MCF 10A (cell line): Measurements from ENCODE around the gene FAM227B. TPM values are rescaled to one million over a fixed set of nuclear protein-coding genes. Genes with fewer than 3 reads are reported as not detected.
"Not testable (repeated sequence)": the region's sequence is repeated elsewhere in the genome, so short reads cannot be mapped to it uniquely, and the experiment has no call there.

Source experiments
- BruUV-seq: library from RNA; stranded (reverse); fragments of 400-500 nt; replicated peaks from 2 replicates; lab custom pipeline; 2021; lab: Mats Ljungman, UMichigan
- CTCF ChIA-PET: fragments of 300-600 bp; sonication (Branson Sonifier 250); formaldehyde crosslinking; extraction: SDS; loops from one replicate; lab custom pipeline; 2021; ENCODE audit warnings: antibody characterized with exemption, inconsistent platforms; lab: Yijun Ruan, JAX
- POLR2A ChIA-PET: fragments of 300-600, 350-650 bp; sonication (Branson Sonifier 250); formaldehyde crosslinking; extraction: SDS; loops from one replicate; lab custom pipeline; 2020; ENCODE audit warnings: antibody characterized with exemption, inconsistent platforms; lab: Yijun Ruan, JAX
- DNase-seq: peaks from one replicate; pipeline ENCODE4 v3.0.0-alpha.2; 2018; ENCODE audit not compliant: unreplicated experiment
- H3K27ac Mint-ChIP-seq: one replicate; pipeline ENCODE4 v1.8.0; 2022; ENCODE audit warnings: mild to moderate bottlenecking, low read depth, mixed read lengths; ENCODE audit not compliant: unreplicated experiment
- H3K27me3 Mint-ChIP-seq: one replicate; pipeline ENCODE4 v1.8.0; 2022; ENCODE audit warnings: mixed read lengths; ENCODE audit not compliant: insufficient read depth, unreplicated experiment
- H3K36me3 Mint-ChIP-seq: one replicate; pipeline ENCODE4 v1.8.0; 2022; ENCODE audit warnings: mild to moderate bottlenecking, moderate library complexity, mixed read lengths; ENCODE audit not compliant: insufficient read depth, unreplicated experiment
- H3K4me1 Mint-ChIP-seq: one replicate; pipeline ENCODE4 v1.8.0; 2022; ENCODE audit warnings: mixed read lengths; ENCODE audit not compliant: insufficient read depth, unreplicated experiment
- H3K4me3 Mint-ChIP-seq: one replicate; pipeline ENCODE4 v1.8.0; 2022; ENCODE audit warnings: mild to moderate bottlenecking, moderate library complexity, mixed read lengths; ENCODE audit not compliant: unreplicated experiment
- H3K9me3 Mint-ChIP-seq: one replicate; pipeline ENCODE4 v1.8.0; 2022; ENCODE audit warnings: mixed read lengths; ENCODE audit not compliant: unreplicated experiment
- intact Hi-C: fragments of 100-400 bp; cut with micrococcal nuclease; formaldehyde crosslinking; loops from 2 replicates; pipeline ENCODE4 v1.14.1; 2022
- total RNA-seq: library from RNA; stranded (reverse); gene quantifications from 2 replicates; pipeline ENCODE4 v1.2.3, GENCODE V29; 2022
- TF ChIP-seq, protein P1 (sequence below): fragments of 200-600 bp; IDR thresholded peaks from one replicate; pipeline ENCODE4 v1.8.0; 2022; ENCODE audit warnings: antibody characterized with exemption, mild to moderate bottlenecking; ENCODE audit not compliant: unreplicated experiment

The FAM227B gene
- total RNA-seq, 1 experiment from 2014 or later = 5.8 TPM

DNA sequence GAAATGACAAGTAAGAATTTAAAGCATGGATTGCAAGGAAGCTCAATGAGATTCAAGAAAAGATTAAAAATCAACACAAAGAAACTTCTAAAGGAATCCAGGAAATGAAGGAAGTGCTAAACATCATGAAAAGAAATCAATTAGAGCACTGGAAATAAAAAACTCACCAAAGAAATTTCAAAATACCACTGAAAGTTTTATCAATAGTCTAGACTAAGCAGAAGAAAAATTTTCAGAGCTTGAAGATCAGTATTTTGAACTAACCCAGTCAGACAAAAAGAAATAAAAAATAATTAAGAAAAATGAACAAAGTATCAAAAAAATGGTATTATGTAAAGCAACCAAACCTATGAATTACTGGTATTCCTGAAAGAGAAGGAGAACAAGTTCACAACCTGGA is 60.6 kb downstream of the FAM227B start:
- no peak overlapping the region for H3K4me3 Mint-ChIP-seq
- H3K36me3 Mint-ChIP-seq = no peaks in the 10 kb centered on the region
- DNase-seq = no peak
- no TSS peak for BruUV-seq
- ChIA-PET CTCF (no interaction called here), POLR2A (no interaction called here)
- no peaks in the 10 kb centered on the region for H3K27me3 Mint-ChIP-seq
- no peak overlapping the region for H3K27ac Mint-ChIP-seq
- intact Hi-C loops = no loop called here
- H3K9me3 Mint-ChIP-seq = peaks cover 21% of the 10 kb centered on the region
- no peaks in the 10 kb centered on the region for H3K4me1 Mint-ChIP-seq
- TF ChIP-seq, protein P1, sequence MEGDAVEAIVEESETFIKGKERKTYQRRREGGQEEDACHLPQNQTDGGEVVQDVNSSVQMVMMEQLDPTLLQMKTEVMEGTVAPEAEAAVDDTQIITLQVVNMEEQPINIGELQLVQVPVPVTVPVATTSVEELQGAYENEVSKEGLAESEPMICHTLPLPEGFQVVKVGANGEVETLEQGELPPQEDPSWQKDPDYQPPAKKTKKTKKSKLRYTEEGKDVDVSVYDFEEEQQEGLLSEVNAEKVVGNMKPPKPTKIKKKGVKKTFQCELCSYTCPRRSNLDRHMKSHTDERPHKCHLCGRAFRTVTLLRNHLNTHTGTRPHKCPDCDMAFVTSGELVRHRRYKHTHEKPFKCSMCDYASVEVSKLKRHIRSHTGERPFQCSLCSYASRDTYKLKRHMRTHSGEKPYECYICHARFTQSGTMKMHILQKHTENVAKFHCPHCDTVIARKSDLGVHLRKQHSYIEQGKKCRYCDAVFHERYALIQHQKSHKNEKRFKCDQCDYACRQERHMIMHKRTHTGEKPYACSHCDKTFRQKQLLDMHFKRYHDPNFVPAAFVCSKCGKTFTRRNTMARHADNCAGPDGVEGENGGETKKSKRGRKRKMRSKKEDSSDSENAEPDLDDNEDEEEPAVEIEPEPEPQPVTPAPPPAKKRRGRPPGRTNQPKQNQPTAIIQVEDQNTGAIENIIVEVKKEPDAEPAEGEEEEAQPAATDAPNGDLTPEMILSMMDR = no peak

DNA sequence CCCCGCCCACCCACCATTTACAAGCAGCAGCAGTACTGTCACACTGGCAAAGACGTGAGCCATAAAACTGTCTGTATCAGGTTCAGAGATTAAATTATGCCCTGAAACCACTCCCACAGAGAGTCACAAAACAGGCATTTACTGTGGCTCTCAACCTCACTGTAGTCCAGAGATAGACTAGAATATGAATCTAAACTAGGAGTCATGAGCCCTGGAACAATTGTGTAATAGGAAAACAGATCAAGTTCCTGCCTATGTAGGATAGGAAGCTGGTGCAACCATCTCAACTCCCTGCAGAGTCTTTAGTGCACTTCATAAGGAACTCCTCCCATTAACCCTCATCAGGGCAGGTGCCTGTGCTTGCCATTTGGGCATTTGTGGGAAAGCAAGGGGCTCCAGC is 61.7 kb downstream of the FAM227B start:
- Mint-ChIP-seq H3K27ac (no peak overlapping the region), H3K9me3 (peaks cover 16% of the 10 kb centered on the region), H3K4me3 (no peak overlapping the region), H3K36me3 (no peaks in the 10 kb centered on the region), H3K27me3 (no peaks in the 10 kb centered on the region), H3K4me1 (no peaks in the 10 kb centered on the region)
- intact Hi-C loops = no loop called here
- ChIA-PET CTCF (no interaction called here), POLR2A (no interaction called here)
- DNase-seq = peak; percentile 48
- TF ChIP-seq, protein P1 = no peak
- no TSS peak for BruUV-seq

- no peaks in the 10 kb centered on the region for H3K36me3 Mint-ChIP-seq
- H3K9me3 Mint-ChIP-seq = peaks cover 7% of the 10 kb centered on the region
- no peak overlapping the region for H3K4me3 Mint-ChIP-seq
- no peak overlapping the region for H3K27ac Mint-ChIP-seq
- TF ChIP-seq, protein P1 = no peak
- BruUV-seq = no TSS peak
- no peaks in the 10 kb centered on the region for H3K4me1 Mint-ChIP-seq
- no peak for DNase-seq
- intact Hi-C loops = no loop called here
- ChIA-PET CTCF (interaction anchor here (0.6 kb wide), 1 partner anchor 464 kb away, joined by 3 read pairs; no protein-coding TSS in a partner anchor), POLR2A (no interaction called here)
- no peaks in the 10 kb centered on the region for H3K27me3 Mint-ChIP-seq
Measured at GRCh38 chr15:49556437-49556836, 64.2 kb downstream of the FAM227B start.

DNA sequence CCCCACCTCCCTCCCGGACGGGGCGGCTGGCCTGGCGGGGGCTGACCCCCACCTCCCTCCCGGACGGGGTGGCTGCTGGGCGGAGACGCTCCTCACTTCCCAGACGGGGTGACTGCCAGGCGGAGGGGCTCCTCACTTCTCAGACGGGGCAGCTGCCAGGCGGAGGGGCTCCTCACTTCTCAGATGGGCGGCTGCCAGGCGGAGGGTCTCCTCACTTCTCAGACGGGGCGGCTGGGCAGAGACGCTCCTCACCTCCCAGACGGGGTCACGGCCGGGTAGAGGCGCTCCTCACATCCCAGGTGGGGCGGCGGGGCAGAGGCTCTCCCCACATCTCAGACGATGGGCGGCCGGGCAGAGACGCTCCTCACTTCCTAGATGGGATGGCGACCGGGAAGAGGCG is 70.3 kb downstream of the FAM227B start:
- H3K36me3 Mint-ChIP-seq, CTCF ChIA-PET, H3K27me3 Mint-ChIP-seq, H3K9me3 Mint-ChIP-seq, H3K4me1 Mint-ChIP-seq, POLR2A ChIA-PET, H3K4me3 Mint-ChIP-seq, intact Hi-C loops, BruUV-seq, DNase-seq, H3K27ac Mint-ChIP-seq: not testable (repeated sequence)

DNA sequence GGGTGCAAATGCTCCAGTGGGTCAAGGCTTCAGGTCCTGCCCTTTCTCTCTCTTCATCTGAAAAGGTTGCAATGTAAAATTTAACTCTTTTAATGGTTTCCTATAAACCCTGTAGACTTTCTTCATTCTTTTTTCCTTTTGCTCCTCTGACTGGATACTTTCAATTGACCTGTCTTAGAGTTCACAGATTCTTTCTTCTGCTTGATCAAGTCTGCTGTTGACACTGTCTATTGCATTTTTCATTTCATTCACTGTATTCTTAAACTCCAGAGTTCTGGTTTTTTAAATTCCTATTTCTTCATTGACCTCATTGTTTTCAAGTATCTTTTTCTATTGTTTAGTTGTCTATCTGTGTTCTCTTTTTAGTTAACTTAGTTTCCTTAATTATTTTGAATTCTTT is 82.1 kb downstream of the FAM227B start:
- H3K27ac Mint-ChIP-seq = no peak overlapping the region
- intact Hi-C loops = no loop called here
- H3K36me3 Mint-ChIP-seq = no peaks in the 10 kb centered on the region
- no peaks in the 10 kb centered on the region for H3K27me3 Mint-ChIP-seq
- peaks cover 14% of the 10 kb centered on the region for H3K9me3 Mint-ChIP-seq
- TF ChIP-seq, protein P1 = no peak
- H3K4me3 Mint-ChIP-seq = no peak overlapping the region
- no peaks in the 10 kb centered on the region for H3K4me1 Mint-ChIP-seq
- POLR2A ChIA-PET = interaction anchor here (0.7 kb wide), 1 partner anchor 798 kb away, joined by 3 read pairs; no protein-coding TSS in a partner anchor
- CTCF ChIA-PET = interaction anchor here (1.0 kb wide), 1 partner anchor 465 kb away, joined by 3 read pairs; no protein-coding TSS in a partner anchor
- DNase-seq = no peak
- no TSS peak for BruUV-seq
